T-helper 2 cell (primary cell): Measurements from ENCODE around the gene BANP.
"Not testable (repeated sequence)": the region's sequence is repeated elsewhere in the genome, so short reads cannot be mapped to it uniquely, and the experiment has no call there.

Source experiments
- DNase-seq, 5 experiments: peaks; one replicate each; pipeline versions ENCODE4 v3.0.0 to v3.0.0-alpha.2; 2012 to 2022

BANP gene

GRCh38 chr16:88050952-88051660 is 99.9 kb downstream of the BANP start:
- no peak for DNase-seq

- DNase-seq = no peak
Observed at GRCh38 chr16:88052661-88053060, 101.4 kb downstream of the BANP start.

- not testable (repeated sequence) for DNase-seq
Observed at GRCh38 chr16:88053479-88053878, 102.2 kb downstream of the BANP start.

- no peak for DNase-seq
Observed at GRCh38 chr16:88055356-88055755, 104.1 kb downstream of the BANP start.

- no peak for DNase-seq
Observed at GRCh38 chr16:88056212-88056611, 105.0 kb downstream of the BANP start.

GRCh38 chr16:88057656-88058055 is 106.4 kb downstream of the BANP start:
- DNase-seq = no peak

- DNase-seq = no peak
Observed at GRCh38 chr16:88058136-88058535, 106.9 kb downstream of the BANP start.

GRCh38 chr16:88058817-88059216 is 107.6 kb downstream of the BANP start:
- DNase-seq = no peak

- DNase-seq = no peak
Observed at GRCh38 chr16:88059701-88060386, 108.6 kb downstream of the BANP start.

GRCh38 chr16:88060524-88061219 is 109.4 kb downstream of the BANP start:
- DNase-seq = no peak

- no peak for DNase-seq
Observed at GRCh38 chr16:88061346-88062110, 110.3 kb downstream of the BANP start.

- DNase-seq = no peak
Observed at GRCh38 chr16:88062341-88063210, 111.3 kb downstream of the BANP start.

GRCh38 chr16:88063211-88063773 is 112.1 kb downstream of the BANP start:
- DNase-seq = no peak

GRCh38 chr16:88064011-88064888 is 113.0 kb downstream of the BANP start:
- DNase-seq = no peak

GRCh38 chr16:88064889-88065746 is 113.9 kb downstream of the BANP start:
- no peak for DNase-seq

GRCh38 chr16:88065747-88066142 is 114.5 kb downstream of the BANP start:
- DNase-seq = no peak

- DNase-seq = no peak
Observed at GRCh38 chr16:88066234-88066633, 115.0 kb downstream of the BANP start.

- DNase-seq = no peak
Observed at GRCh38 chr16:88066680-88067529, 115.7 kb downstream of the BANP start.
